HL-60 (cell line): Measurements from ENCODE around the gene GYG1.
A peak's percentile ranks its signal among the peaks of the same experiment; 100 is the strongest.

Experiments
- DNase-seq, 2 experiments: peaks; one replicate each; pipeline ENCODE4 v3.0.0-alpha.2; 2010 to 2020; ENCODE audit warnings: low read depth in 1 of 2, low spot score in 1 of 2
- H3K27ac ChIP-seq: fragments of 250-450 bp; sonication (Bioruptor Pico); replicated peaks from 2 replicates; pipeline ENCODE4 v1.5.1; 2020; ENCODE audit warnings: mild to moderate bottlenecking, moderate library complexity
- H3K27me3 ChIP-seq: fragments of 250-450 bp; sonication (Bioruptor Pico); 2 replicates; pipeline ENCODE4 v1.5.1; 2021; ENCODE audit warnings: mild to moderate bottlenecking, moderate library complexity; ENCODE audit not compliant: insufficient read depth, poor library complexity, severe bottlenecking
- H3K4me3 ChIP-seq: replicated peaks from 2 replicates; pipeline ENCODE4 v1.5.1; 2011; ENCODE audit warnings: mild to moderate bottlenecking, control low read depth, low read length; ENCODE audit not compliant: insufficient read depth
- CTCF ChIP-seq: IDR thresholded peaks from one replicate; pipeline ENCODE4 v1.5.1; 2011; ENCODE audit warnings: low read length, control low read depth, inconsistent platforms; ENCODE audit not compliant: insufficient read depth
- GABPA ChIP-seq: IDR thresholded peaks from 2 replicates; pipeline ENCODE4 v1.6.1; 2012; ENCODE audit warnings: low read depth
- POLR2AphosphoS5 ChIP-seq: IDR thresholded peaks from 2 replicates; pipeline ENCODE4 v1.6.1; 2012; ENCODE audit warnings: low read depth
- REST ChIP-seq: IDR thresholded peaks from 2 replicates; pipeline ENCODE4 v1.6.1; 2012; ENCODE audit warnings: low read depth; ENCODE audit not compliant: insufficient replicate concordance
- SPI1 ChIP-seq: IDR thresholded peaks from 2 replicates; pipeline ENCODE4 v1.6.1; 2012; ENCODE audit warnings: low read depth, mild to moderate bottlenecking, borderline replicate concordance
- long read RNA-seq: library from polyadenylated mRNA; unstranded; transcript quantifications from one replicate; pipeline ENCODE4 v2.0.0, GENCODE V29; 2020

The GYG1 gene
- long read RNA-seq, transcript GYG1-201 (7 exons, 1,890 nt), result major isoform, 409 of 456 reads
- long read RNA-seq, transcript GYG1-210 (6 exons, 1,563 nt), result minor isoform, 16 of 456 reads
- long read RNA-seq, partial matches to known transcripts, result 6 of 456 reads
- long read RNA-seq, other reads (novel, unspliced or antisense), result 25 of 456 reads

GRCh38 chr3:148991219-148992026, at the start of gene GYG1:
Gene GYG1, plus strand, starts transcription at chr3:148991540. Its CDS starts 101 bp downstream, at chr3:148991641.
- Histone ChIP-seq H3K27me3 (no peaks in the 10 kb centered on the region), H3K27ac (peak within 1 kb of the TSS; percentile 89), H3K4me3 (peak within 1 kb of the TSS; percentile 70)
- TF ChIP-seq REST (no peak), GABPA (peak; percentile 32; the same call in 1 of the 2 replicates), POLR2AphosphoS5 (peak; percentile 84)
- peak in 1 of 2 experiments; percentile 78 for DNase-seq

- H3K27ac ChIP-seq, result no peak overlapping the region
- TF ChIP-seq CTCF (peak; percentile 67), REST (no peak), GABPA (no peak), SPI1 (no peak)
Measured at GRCh38 chr3:148943506-148944205, 47.7 kb upstream of the GYG1 start.

GRCh38 chr3:148945116-148945515, 46.2 kb upstream of the GYG1 start:
- Histone ChIP-seq H3K4me3 (no peak overlapping the region), H3K27me3 (no peaks in the 10 kb centered on the region), H3K27ac (no peak overlapping the region)
- no peak for DNase-seq
- TF ChIP-seq POLR2AphosphoS5 (no peak), CTCF (no peak), GABPA (no peak), SPI1 (no peak), REST (no peak)

More at GRCh38 chr3:148943506-148944205, 47.7 kb upstream of the GYG1 start:
- DNase-seq, result peak; percentile 55 to 57
- no peaks in the 10 kb centered on the region for H3K27me3 ChIP-seq
- no peak overlapping the region for H3K4me3 ChIP-seq
